HepG2 (cell line): ENCODE measurements around the gene MTHFD2L. TPM values are rescaled to one million over a fixed set of nuclear protein-coding genes. Genes with fewer than 3 reads are reported as not detected.

Source experiments
- ATAC-seq: fragments of 200-7000 bp; cut with Tn5 transposase; 3 replicates; pipeline ENCODE4 v1.9.1; 2020; ENCODE audit warnings: mild to moderate bottlenecking, moderate library complexity
- BruUV-seq: library from RNA; stranded (reverse); fragments of 400-500 nt; replicated peaks from 2 replicates; lab custom pipeline; 2021; lab: Mats Ljungman, UMichigan
- CTCF ChIA-PET: fragments of 300-600 bp; formaldehyde crosslinking; extraction: SDS; loops from one replicate; lab custom pipeline; 2021; ENCODE audit warnings: low total read pairs, inconsistent platforms, low intra/inter-chr PET ratio; lab: Yijun Ruan, JAX
- POLR2A ChIA-PET: fragments of 350-600 bp; sonication (Branson Sonifier 250); formaldehyde crosslinking; loops from one replicate; lab custom pipeline; 2020; ENCODE audit warnings: antibody characterized with exemption, inconsistent platforms; lab: Yijun Ruan, JAX
- DNase-seq: peaks from one replicate; pipeline ENCODE4 v3.0.0-alpha.2; 2015; ENCODE audit warnings: low spot score
- FAIRE-seq: peaks from 3 replicates; lab custom pipeline; 2011; peaks lifted over from hg19 to GRCh38; lab: Jason Lieb, UNC
- H2AFZ ChIP-seq: one replicate; pipeline ENCODE4 v1.6.1; 2011; ENCODE audit warnings: low read length, inconsistent platforms
- H3K27ac ChIP-seq: fragments of 300-600 bp; 3 replicates; pipeline ENCODE4 v1.8.0; 2011; ENCODE audit warnings: mixed run types, mild to moderate bottlenecking, mixed read lengths, low read length, inconsistent platforms; ENCODE audit not compliant: insufficient read depth; ENCODE audit errors: extremely low read length
- H3K27me3 ChIP-seq, 2 experiments: fragments of 200-600 bp in 1 of 2; 2 replicates in 1 of 2; 3 replicates in 1 of 2; pipeline versions ENCODE4 v1.6.0 to v1.8.0; 2011; ENCODE audit warnings: low read length in 2 of 2, mild to moderate bottlenecking in 2 of 2, moderate library complexity in 2 of 2, inconsistent platforms in 1 of 2; ENCODE audit not compliant: insufficient read depth in 2 of 2, control insufficient read depth in 1 of 2
- H3K36me3 ChIP-seq, 2 experiments: fragments of 200-600 bp in 1 of 2; replicated peaks in 1 of 2; 2 replicates in 1 of 2; 3 replicates in 1 of 2; pipeline versions ENCODE4 v1.5.1 to v1.8.0; 2011; ENCODE audit warnings: low read length in 2 of 2, inconsistent platforms in 1 of 2; ENCODE audit not compliant: insufficient read depth in 2 of 2, control insufficient read depth in 1 of 2
- H3K4me1 ChIP-seq: 2 replicates; pipeline ENCODE4 v1.5.1; 2012; ENCODE audit warnings: low read length, inconsistent platforms; ENCODE audit not compliant: insufficient read depth
- H3K4me2 ChIP-seq: 2 replicates; pipeline ENCODE4 v1.6.0; 2011; ENCODE audit warnings: low read depth, low read length, inconsistent platforms
- H3K4me3 ChIP-seq, 3 experiments: fragments of 200-600 bp in 1 of 3; sonication (generic), shearing (Covaris generic) in 1 of 3; replicated peaks in 1 of 3; 2 replicates each; pipeline ENCODE4 v1.5.1; 2011 to 2016; ENCODE audit warnings: low read length in 3 of 3, inconsistent platforms in 2 of 3, low read depth in 2 of 3, mild to moderate bottlenecking in 2 of 3, control low read depth in 1 of 3, mixed read lengths in 1 of 3; ENCODE audit not compliant: insufficient read depth in 1 of 3
- H3K79me2 ChIP-seq: one replicate; pipeline ENCODE4 v1.6.1; 2011; ENCODE audit warnings: low read length, inconsistent platforms; ENCODE audit not compliant: insufficient read depth
- H3K9ac ChIP-seq: 2 replicates; pipeline ENCODE4 v1.6.0; 2011; ENCODE audit warnings: mild to moderate bottlenecking, low read depth, low read length, inconsistent platforms; ENCODE audit not compliant: insufficient read depth
- H3K9me3 ChIP-seq: 2 replicates; pipeline ENCODE4 v1.5.1; 2012; ENCODE audit warnings: mild to moderate bottlenecking, low read length
- H4K20me1 ChIP-seq: 2 replicates; pipeline ENCODE4 v1.6.0; 2011; ENCODE audit warnings: inconsistent platforms, mild to moderate bottlenecking, low read length, moderate library complexity; ENCODE audit not compliant: insufficient read depth
- AGO1 ChIP-seq: fragments of 200-400 bp; formaldehyde crosslinking; IDR thresholded peaks from 2 replicates; pipeline ENCODE4 v1.6.1; 2017; ENCODE audit warnings: mild to moderate bottlenecking, low read depth, low read length, moderate library complexity; ENCODE audit not compliant: poor library complexity, severe bottlenecking
- CBFB ChIP-seq: sonication (generic); formaldehyde crosslinking; IDR thresholded peaks from 2 replicates; pipeline ENCODE4 v1.4.0; 2020; ENCODE audit warnings: missing genetic modification reagents
- CHD2 ChIP-seq: IDR thresholded peaks from 2 replicates; pipeline ENCODE4 v1.6.1; 2011; ENCODE audit warnings: low read depth, low read length, improper control_type of control experiment
- KDM3A ChIP-seq: IDR thresholded peaks from 2 replicates; pipeline ENCODE4 v1.6.1; 2018; ENCODE audit warnings: low read depth, missing compliant biosample characterization
- MIER2 ChIP-seq: IDR thresholded peaks from 2 replicates; pipeline ENCODE4 v1.6.1; 2016; ENCODE audit warnings: missing biosample characterization, missing genetic modification reagents
- TBP ChIP-seq: sonication (generic); formaldehyde crosslinking; IDR thresholded peaks from 2 replicates; pipeline ENCODE4 v1.5.0; 2020; ENCODE audit warnings: missing genetic modification reagents
- ZNF678 ChIP-seq: sonication (generic); formaldehyde crosslinking; IDR thresholded peaks from 2 replicates; pipeline ENCODE4 v1.4.0; 2020; ENCODE audit warnings: mild to moderate bottlenecking, missing genetic modification reagents
- WGBS: methylation state at CpG from one replicate; pipeline ENCODE4 v1.1.6; 2017; ENCODE audit warnings: low lambda C conversion rate; 5-methylcytosine and 5-hydroxymethylcytosine counted together
- in situ Hi-C: cut with HindIII; loops from 2 replicates; pipeline ENCODE4 v1.10.0; 2017; ENCODE audit warnings: low pct_unique_long_range_greater_than_20kb; ENCODE audit not compliant: extremely low pct_ligation_motif_present
- intact Hi-C: fragments of 100-400 bp; cut with micrococcal nuclease; formaldehyde crosslinking; loops from one replicate; pipeline ENCODE4 v1.10.0; 2022; ENCODE audit not compliant: unreplicated experiment
- polyA plus RNA-seq, 8 experiments: library from polyadenylated mRNA; depleted of rRNA in 3 of 8; stranded (reverse) in 7 of 8; unstranded in 1 of 8; fragments of >200 nt; fragmentation: Illumina TruSeq in 4 of 8; extraction: Trizol in 4 of 8; gene quantifications; 2 replicates each; pipeline versions ENCODE4 v1.2.1 to v1.2.3, GENCODE V29; 2011 to 2016; ENCODE audit warnings: low read depth in 4 of 8, missing spikeins in 1 of 8, mixed read lengths in 1 of 8; ENCODE audit not compliant: insufficient read depth in 1 of 8
- total RNA-seq, 5 experiments: library from RNA; depleted of rRNA; stranded (reverse); fragments of >200 nt; fragmentation: Illumina TruSeq; extraction: Trizol; gene quantifications; 2 replicates each; pipeline ENCODE4 v1.2.3, GENCODE V29; 2016; ENCODE audit warnings: low read depth in 1 of 5
- TF ChIP-seq, protein P1 (sequence below): sonication (generic); formaldehyde crosslinking; IDR thresholded peaks from 2 replicates; pipeline ENCODE4 v1.4.0; 2020; ENCODE audit warnings: missing genetic modification reagents
- TF ChIP-seq, protein P2 (sequence below): sonication (generic); formaldehyde crosslinking; IDR thresholded peaks from 2 replicates; pipeline ENCODE4 v1.4.0; 2020; ENCODE audit warnings: mild to moderate bottlenecking, missing genetic modification reagents

Gene MTHFD2L
- total and polyA plus RNA-seq, 2 of the 13 experiments (the other 11 are each of a cell fraction or from before 2014, with no cell fraction given), result 10.5 to 14.9 TPM

DNA sequence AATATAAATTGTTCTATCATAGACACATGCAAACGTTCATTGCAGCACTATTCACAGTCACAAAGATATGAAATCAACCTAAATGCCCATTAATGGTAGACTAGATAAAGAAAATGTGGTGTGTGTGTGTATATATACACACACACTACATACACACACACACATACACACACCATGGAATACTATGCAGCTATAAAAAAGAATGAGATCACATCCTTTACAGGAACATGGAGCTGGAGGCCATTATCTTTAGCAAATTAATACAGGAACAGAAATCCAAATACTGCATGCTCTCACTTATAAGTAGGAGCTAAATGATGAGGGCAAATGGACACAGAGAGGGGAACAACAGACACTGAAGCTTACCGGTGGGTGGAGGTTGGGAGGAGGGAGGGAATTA lies 65.2 kb downstream of the MTHFD2L start:
- in situ Hi-C loops (no loop called here), intact Hi-C loops (no loop called here)
- H3K36me3 ChIP-seq, result no peaks in the 10 kb centered on the region
- no peaks in the 10 kb centered on the region for H4K20me1 ChIP-seq
- no peaks in the 10 kb centered on the region for H3K9me3 ChIP-seq
- no peak overlapping the region for H3K9ac ChIP-seq
- H3K4me1 ChIP-seq, result no peaks in the 10 kb centered on the region
- no peaks in the 10 kb centered on the region for H3K79me2 ChIP-seq
- ATAC-seq (no peak), DNase-seq (no peak), FAIRE-seq (no peak)
- H3K27me3 ChIP-seq, result no peaks in the 10 kb centered on the region
- H2AFZ ChIP-seq, result no peak overlapping the region
- 77% methylated on average over 2 of the region's 2 CpGs for WGBS
- BruUV-seq, result no TSS peak
- ChIA-PET POLR2A (interaction anchor here (0.6 kb wide), 1 partner anchor 965 kb away, joined by 3 read pairs; the partner anchor contains the start of gene ANKRD17), CTCF (no interaction called here)
- H3K4me2 ChIP-seq, result no peak overlapping the region
- no peak overlapping the region for H3K27ac ChIP-seq
- no peak overlapping the region for H3K4me3 ChIP-seq
- TF ChIP-seq, protein P1, sequence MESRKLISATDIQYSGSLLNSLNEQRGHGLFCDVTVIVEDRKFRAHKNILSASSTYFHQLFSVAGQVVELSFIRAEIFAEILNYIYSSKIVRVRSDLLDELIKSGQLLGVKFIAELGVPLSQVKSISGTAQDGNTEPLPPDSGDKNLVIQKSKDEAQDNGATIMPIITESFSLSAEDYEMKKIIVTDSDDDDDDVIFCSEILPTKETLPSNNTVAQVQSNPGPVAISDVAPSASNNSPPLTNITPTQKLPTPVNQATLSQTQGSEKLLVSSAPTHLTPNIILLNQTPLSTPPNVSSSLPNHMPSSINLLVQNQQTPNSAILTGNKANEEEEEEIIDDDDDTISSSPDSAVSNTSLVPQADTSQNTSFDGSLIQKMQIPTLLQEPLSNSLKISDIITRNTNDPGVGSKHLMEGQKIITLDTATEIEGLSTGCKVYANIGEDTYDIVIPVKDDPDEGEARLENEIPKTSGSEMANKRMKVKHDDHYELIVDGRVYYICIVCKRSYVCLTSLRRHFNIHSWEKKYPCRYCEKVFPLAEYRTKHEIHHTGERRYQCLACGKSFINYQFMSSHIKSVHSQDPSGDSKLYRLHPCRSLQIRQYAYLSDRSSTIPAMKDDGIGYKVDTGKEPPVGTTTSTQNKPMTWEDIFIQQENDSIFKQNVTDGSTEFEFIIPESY, result no peak
- TF ChIP-seq MIER2 (CRISPR knock-in tag), result no peak
- TF ChIP-seq KDM3A (CRISPR knock-in tag), result no peak
- no peak for TF ChIP-seq CBFB (CRISPR knock-in tag)
- TF ChIP-seq AGO1, result no peak
- no peak for TF ChIP-seq TBP (CRISPR knock-in tag)
- TF ChIP-seq ZNF678, result no peak
- TF ChIP-seq, protein P2, sequence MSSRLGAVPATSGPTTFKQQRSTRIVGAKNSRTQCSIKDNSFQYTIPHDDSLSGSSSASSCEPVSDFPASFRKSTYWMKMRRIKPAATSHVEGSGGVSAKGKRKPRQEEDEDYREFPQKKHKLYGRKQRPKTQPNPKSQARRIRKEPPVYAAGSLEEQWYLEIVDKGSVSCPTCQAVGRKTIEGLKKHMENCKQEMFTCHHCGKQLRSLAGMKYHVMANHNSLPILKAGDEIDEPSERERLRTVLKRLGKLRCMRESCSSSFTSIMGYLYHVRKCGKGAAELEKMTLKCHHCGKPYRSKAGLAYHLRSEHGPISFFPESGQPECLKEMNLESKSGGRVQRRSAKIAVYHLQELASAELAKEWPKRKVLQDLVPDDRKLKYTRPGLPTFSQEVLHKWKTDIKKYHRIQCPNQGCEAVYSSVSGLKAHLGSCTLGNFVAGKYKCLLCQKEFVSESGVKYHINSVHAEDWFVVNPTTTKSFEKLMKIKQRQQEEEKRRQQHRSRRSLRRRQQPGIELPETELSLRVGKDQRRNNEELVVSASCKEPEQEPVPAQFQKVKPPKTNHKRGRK (CRISPR knock-in tag), result no peak
- no peak for TF ChIP-seq CHD2
